CD4-positive, alpha-beta T cell treated with Interferon gamma for 1 hour (primary cell): Measurements from ENCODE around the gene DBF4B.

Experiments
- DNase-seq: peaks from one replicate; pipeline ENCODE4 v3.0.0-alpha.2; 2020

Gene DBF4B

GRCh38 chr17:44760474-44761308 is 52.2 kb downstream of the DBF4B start:
- DNase-seq: no peak

DNA sequence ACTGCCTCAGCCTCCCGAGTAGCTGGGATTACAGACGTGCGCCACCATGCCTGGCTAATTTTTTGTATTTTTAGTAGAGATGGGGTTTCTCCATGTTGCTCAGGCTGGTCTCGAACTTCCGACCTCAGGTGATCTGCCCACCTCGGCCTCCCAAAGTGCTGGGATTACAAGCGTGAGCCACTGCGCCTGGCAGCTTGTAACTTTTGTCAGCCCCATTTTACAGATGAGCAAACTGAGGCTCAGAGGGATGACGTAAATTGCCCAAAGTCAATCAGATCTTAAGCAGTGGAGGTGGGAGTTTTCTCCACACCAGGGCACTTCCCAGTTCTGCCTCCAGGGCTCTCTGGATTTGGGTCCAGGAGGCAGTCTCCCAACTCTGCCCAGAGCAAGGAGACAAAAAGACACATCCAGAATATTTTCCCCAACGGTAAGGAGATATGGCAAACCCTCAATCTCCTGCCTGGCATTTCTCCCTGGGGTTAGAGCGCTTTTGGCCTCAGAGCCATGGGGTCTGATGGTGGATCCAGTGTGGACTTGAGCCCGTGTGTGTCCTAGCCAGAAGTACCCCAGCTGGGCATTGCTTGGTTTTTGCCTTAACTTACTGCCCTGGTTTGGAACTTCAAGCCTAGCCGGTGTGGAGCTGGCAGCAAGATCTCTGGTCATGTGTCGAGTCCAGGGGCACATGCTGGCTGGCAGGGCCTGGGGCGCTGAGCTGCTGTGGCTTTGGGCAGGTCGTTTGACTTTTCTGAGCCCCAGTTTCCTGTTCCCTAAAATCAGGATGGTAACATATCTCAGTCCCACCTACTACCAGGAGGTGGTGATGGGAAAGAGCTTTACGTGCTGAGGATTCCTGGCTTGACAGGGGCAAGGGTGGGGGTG is 53.7 kb downstream of the DBF4B start:
- no peak for DNase-seq

GRCh38 chr17:44763170-44763569 is 54.7 kb downstream of the DBF4B start:
- no peak for DNase-seq

DNA sequence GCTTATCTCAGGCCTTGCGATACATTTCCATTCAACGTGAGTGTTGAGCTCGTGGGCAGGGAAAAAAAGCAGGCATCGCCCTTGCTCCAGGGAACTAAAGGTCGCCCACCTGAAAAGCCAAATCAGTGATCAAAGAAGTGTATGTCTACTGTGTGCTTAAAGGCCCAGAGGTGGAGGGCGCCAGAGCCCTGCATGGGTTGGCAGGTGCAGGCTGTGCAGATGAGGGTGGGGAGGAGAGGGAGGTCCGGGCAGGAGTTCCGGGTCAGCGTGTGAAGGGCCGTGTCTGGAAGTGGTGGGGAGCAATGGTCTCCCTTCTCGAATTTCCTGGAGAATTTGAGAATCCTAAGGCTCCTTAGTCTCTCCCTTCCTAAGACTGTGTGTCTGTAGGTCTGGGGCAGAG is 57.5 kb downstream of the DBF4B start:
- no peak for DNase-seq

GRCh38 chr17:44766409-44767038 is 58.1 kb downstream of the DBF4B start:
- DNase-seq: no peak

- no peak for DNase-seq
Observed at GRCh38 chr17:44767493-44767892, 59.0 kb downstream of the DBF4B start.

GRCh38 chr17:44768505-44769142 is 60.2 kb downstream of the DBF4B start:
- no peak for DNase-seq

DNA sequence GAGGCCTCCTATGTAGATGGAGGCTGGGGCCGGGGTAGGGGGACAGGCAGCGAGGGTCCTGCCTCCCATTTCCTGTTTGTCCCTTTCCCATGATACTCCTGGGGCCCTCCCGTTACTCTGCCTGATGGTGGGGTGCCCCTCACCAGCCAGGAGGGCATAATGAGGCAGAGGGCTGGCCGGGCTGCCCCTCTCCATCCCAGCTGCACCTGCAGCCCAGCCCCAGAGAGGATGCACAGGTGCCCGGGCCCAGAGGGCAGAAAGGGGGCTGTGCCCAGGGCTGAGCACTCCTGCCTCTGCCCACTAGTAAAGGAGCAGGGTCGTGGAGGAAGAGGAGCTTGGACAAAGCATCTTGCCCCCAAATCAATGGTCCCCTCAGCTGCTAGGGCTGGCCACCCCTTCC is 60.8 kb downstream of the DBF4B start:
- no peak for DNase-seq

DNA sequence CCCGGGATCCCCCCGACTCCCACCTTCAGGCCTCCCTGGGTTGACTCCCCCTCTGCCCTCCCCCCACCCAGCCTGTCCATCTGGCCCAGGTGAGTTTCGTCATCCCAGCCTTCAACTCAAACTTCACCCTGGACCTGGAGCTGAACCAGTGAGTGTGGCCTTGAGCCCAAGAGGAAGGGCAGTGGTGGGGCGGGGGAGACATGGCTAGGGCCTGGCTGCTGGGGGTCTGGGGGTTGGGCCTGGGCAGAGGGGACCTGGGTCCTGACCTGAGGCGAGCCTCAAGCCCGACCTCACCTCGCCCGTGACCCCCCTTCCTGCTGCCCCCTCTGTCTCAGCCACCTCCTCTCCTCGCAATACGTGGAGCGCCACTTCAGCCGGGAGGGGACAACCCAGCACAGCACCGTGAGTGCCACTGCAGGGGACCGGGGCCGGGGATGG is 61.2 kb downstream of the DBF4B start:
- no peak for DNase-seq

- DNase-seq: no peak
Observed at GRCh38 chr17:44770166-44770925, 61.9 kb downstream of the DBF4B start.

GRCh38 chr17:44772308-44773045 is 64.0 kb downstream of the DBF4B start:
- no peak for DNase-seq

- no peak for DNase-seq
Observed at GRCh38 chr17:44773140-44773539, 64.7 kb downstream of the DBF4B start.

- peak; percentile 72 for DNase-seq
Observed at GRCh38 chr17:44774271-44775135, 66.0 kb downstream of the DBF4B start.

GRCh38 chr17:44775136-44775837 is 66.8 kb downstream of the DBF4B start:
- DNase-seq: peak; percentile 98

DNA sequence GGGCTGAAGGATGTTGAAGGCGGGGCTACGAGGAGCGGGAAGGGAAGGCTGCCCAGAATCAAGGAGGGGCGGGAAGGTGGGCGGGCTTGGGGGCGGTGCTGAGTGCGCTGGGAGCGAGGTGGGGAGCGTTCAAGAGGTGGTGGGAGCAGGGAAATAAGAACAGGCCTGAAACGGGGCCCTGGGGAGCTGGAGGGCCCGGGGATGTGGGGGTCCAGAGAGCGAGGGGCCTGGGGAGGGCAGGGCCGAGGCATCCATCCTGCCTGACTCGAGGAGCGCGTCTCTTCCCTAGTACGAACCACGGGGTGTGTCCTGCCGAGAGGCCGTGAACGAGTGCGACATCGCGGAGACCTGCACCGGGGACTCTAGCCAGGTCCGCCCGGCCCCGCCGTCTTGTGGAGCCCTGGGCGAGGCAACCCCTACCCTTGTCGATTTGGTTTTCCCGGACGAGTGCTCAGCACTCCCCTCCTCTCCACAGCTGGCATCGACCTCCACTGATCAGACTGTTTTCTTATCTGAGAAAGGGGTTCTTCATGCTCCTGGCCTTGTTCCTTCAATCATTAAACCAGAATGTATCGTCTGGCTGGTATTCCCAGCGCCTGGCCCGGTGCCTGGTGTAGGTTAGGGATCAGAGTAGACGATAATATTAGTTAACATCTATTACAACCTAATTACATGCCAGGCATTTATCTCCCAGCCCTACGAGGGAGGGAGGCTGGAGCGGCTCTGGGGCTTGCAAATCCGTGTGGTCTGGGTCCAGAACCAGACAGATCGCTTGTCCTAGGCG is 67.6 kb downstream of the DBF4B start:
- DNase-seq: no peak

- DNase-seq: no peak
Observed at GRCh38 chr17:44776628-44777393, 68.3 kb downstream of the DBF4B start.

DNA sequence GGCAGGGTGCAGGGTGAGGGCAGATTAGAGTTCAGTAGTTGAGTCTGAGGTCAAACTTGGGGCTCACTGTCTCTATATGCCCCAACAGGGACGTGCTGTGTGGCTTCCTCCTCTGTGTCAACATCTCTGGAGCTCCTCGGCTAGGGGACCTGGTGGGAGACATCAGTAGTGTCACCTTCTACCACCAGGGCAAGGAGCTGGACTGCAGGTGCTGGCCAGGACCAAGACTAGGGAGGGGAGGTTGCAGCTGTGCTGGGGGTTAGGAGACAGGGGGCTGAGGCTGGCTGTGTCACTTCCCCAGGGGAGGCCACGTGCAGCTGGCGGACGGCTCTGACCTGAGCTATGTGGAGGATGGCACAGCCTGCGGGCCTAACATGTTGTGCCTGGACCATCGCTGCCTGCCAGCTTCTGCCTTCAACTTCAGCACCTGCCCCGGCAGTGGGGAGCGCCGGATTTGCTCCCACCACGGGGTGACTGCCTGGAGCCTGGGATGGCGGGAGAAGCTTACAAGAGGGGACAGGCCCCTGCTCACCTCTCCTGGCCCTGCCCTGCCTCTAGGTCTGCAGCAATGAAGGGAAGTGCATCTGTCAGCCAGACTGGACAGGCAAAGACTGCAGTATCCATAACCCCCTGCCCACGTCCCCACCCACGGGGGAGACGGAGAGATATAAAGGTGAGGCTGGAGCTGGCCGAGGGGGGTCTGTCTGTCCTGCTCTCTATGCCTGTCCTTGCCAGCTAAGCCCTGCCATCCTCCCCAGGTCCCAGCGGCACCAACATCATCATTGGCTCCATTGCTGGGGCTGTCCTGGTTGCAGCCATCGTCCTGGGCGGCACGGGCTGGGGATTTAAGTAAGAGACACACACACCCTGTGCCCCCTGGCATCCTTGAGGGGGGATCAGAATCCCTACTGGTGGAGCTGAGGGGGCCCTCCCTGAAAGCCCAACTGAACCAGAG is 69.2 kb downstream of the DBF4B start:
- no peak for DNase-seq
